Uterus (tissue), 4 donors: ENCODE measurements around the gene JAML. TPM values are rescaled to one million over a fixed set of nuclear protein-coding genes. Genes with fewer than 3 reads are reported as not detected.

Source experiments
- DNase-seq, 2 donors: peaks; one replicate each; pipeline ENCODE4 v3.0.0-alpha.2; 2019 to 2020
- H3K27ac ChIP-seq, 2 donors: fragments of 200-600 bp; sonication (generic); 1 replicate in 1 of 2; 2 replicates in 1 of 2; pipeline ENCODE4 v1.5.1; 2016 to 2018
- H3K27me3 ChIP-seq, 2 donors: fragments of 200-600 bp; sonication (generic); one replicate each; pipeline ENCODE4 v1.5.1; 2018 to 2019; ENCODE audit warnings: control low read depth in 1 of 2
- H3K36me3 ChIP-seq, 2 donors: fragments of 200-600 bp; sonication (generic); one replicate each; pipeline ENCODE4 v1.5.1; 2019; ENCODE audit warnings: control low read depth in 1 of 2
- H3K4me1 ChIP-seq, 2 donors: fragments of 200-600 bp; sonication (generic); one replicate each; pipeline ENCODE4 v1.5.1; 2018 to 2019; ENCODE audit warnings: control low read depth in 1 of 2
- H3K4me3 ChIP-seq, 2 donors: fragments of 200-600 bp; sonication (generic); 1 replicate in 1 of 2; 2 replicates in 1 of 2; pipeline ENCODE4 v1.5.1; 2018 to 2019; ENCODE audit warnings: mild to moderate bottlenecking in 1 of 2
- H3K9me3 ChIP-seq, 2 donors: fragments of 200-600 bp; sonication (generic); one replicate each; pipeline ENCODE4 v1.5.1; 2019; ENCODE audit warnings: control low read depth in 1 of 2
- POLR2A ChIP-seq, 2 donors: fragments of 450-650 bp; IDR thresholded peaks; one replicate each; pipeline ENCODE4 v1.6.1; 2016; ENCODE audit warnings: antibody characterized with exemption in 2 of 2, mild to moderate bottlenecking in 1 of 2, moderate library complexity in 1 of 2
- intact Hi-C: fragments of 100-400 bp; cut with DNase I; formaldehyde crosslinking; loops from one replicate; pipeline ENCODE4 v1.15.1; 2023; ENCODE audit warnings: low total_unique reads
- total RNA-seq, 4 donors: library from RNA; depleted of rRNA in 3 of 4; stranded (reverse); fragments of >200 nt in 3 of 4; gene quantifications; one replicate each; pipeline versions ENCODE4 v1.1.0 to v1.2.4, GENCODE V29; 2014 to 2023
- TF ChIP-seq, protein P1 (sequence below), 4 experiments: fragments of 200-600 bp in 2 of 4; fragments of 450-650 bp in 2 of 4; sonication (generic) in 2 of 4; IDR thresholded peaks; one replicate each; pipeline ENCODE4 v1.5.1; 2016 to 2019; ENCODE audit warnings: antibody characterized with exemption in 4 of 4, mild to moderate bottlenecking in 2 of 4, moderate library complexity in 1 of 4
- donor health status: DM: yes; HTN: yes; CAD: no.

JAML gene
- total RNA-seq, 4 donors from 2014 or later: 1.2 to 9.1 (median 5.6) TPM

DNA sequence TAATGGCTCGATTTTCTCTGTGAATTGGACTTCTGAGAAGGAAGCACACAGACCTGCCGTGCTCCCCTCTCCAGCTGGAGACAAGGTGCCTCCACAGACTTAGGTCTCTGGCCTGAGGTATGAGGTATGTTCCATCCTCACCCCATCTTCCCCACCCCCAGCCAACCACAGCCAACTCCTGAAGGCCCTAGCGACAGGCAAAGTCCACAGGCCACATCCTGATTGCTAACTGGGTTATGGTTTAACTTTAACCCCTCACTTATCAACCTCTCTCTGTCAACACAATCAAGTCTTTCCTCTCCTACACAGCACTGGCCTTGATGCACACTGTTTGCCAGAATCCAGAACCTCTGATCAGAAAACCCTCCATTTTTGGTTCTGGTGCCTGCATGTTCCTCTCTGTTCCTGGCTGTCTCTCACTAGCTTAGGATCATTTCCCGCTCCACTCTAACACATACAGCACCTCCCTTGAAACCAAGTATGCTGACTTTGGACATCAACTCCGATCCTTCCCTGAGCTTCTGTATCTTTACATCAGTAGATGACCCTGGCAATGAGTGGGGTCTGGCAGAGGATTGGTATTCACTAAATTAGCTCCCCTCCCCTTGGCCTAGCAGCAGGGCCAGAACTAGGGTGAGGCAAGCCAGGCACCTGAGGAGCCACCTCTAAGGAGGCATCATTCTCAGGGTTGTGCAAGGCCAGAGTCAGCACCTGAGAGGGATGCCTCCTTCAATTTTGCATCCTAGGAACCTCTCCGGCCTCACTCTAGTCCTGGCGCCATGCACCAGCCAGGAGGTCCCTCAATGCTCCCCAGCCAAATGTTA, 22.0 kb downstream of the JAML start:
- DNase-seq: no peak
- intact Hi-C loops: no loop called here
- H3K4me1 ChIP-seq: peaks cover 0 to 3% of the 10 kb centered on the region in 2 donors
- TF ChIP-seq, protein P1, sequence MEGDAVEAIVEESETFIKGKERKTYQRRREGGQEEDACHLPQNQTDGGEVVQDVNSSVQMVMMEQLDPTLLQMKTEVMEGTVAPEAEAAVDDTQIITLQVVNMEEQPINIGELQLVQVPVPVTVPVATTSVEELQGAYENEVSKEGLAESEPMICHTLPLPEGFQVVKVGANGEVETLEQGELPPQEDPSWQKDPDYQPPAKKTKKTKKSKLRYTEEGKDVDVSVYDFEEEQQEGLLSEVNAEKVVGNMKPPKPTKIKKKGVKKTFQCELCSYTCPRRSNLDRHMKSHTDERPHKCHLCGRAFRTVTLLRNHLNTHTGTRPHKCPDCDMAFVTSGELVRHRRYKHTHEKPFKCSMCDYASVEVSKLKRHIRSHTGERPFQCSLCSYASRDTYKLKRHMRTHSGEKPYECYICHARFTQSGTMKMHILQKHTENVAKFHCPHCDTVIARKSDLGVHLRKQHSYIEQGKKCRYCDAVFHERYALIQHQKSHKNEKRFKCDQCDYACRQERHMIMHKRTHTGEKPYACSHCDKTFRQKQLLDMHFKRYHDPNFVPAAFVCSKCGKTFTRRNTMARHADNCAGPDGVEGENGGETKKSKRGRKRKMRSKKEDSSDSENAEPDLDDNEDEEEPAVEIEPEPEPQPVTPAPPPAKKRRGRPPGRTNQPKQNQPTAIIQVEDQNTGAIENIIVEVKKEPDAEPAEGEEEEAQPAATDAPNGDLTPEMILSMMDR (IDR thresholded peaks at IDR 0.05): no peak
- no peak for TF ChIP-seq POLR2A (IDR thresholded peaks at IDR 0.05)
- H3K9me3 ChIP-seq: no peaks in the 10 kb centered on the region
- H3K4me3 ChIP-seq: no peak overlapping the region
- H3K27ac ChIP-seq: no peak overlapping the region
- no peaks in the 10 kb centered on the region for H3K36me3 ChIP-seq
- H3K27me3 ChIP-seq: no peaks in the 10 kb centered on the region

- TF ChIP-seq POLR2A (IDR thresholded peaks at IDR 0.05): no peak
- TF ChIP-seq, protein P1 (IDR thresholded peaks at IDR 0.05): no peak
- Histone ChIP-seq H3K9me3 (no peaks in the 10 kb centered on the region), H3K27me3 (no peaks in the 10 kb centered on the region), H3K27ac (no peak overlapping the region), H3K4me1 (peaks cover 0 to 3% of the 10 kb centered on the region in 2 donors), H3K4me3 (no peak overlapping the region), H3K36me3 (no peaks in the 10 kb centered on the region)
- intact Hi-C loops: no loop called here
- DNase-seq: no peak
Measured at GRCh38 chr11:118201966-118202365, 22.8 kb downstream of the JAML start.

- H3K27me3 ChIP-seq: no peaks in the 10 kb centered on the region
- DNase-seq: no peak
- no peaks in the 10 kb centered on the region for H3K36me3 ChIP-seq
- no peaks in the 10 kb centered on the region for H3K9me3 ChIP-seq
- peaks cover 0 to 3% of the 10 kb centered on the region in 2 donors for H3K4me1 ChIP-seq
- H3K4me3 ChIP-seq: no peak overlapping the region
- intact Hi-C loops: no loop called here
- no peak overlapping the region for H3K27ac ChIP-seq
- TF ChIP-seq, protein P1 (IDR thresholded peaks at IDR 0.05): no peak
- TF ChIP-seq POLR2A (IDR thresholded peaks at IDR 0.05): no peak
Measured at GRCh38 chr11:118200901-118201680, 23.7 kb downstream of the JAML start.

DNA sequence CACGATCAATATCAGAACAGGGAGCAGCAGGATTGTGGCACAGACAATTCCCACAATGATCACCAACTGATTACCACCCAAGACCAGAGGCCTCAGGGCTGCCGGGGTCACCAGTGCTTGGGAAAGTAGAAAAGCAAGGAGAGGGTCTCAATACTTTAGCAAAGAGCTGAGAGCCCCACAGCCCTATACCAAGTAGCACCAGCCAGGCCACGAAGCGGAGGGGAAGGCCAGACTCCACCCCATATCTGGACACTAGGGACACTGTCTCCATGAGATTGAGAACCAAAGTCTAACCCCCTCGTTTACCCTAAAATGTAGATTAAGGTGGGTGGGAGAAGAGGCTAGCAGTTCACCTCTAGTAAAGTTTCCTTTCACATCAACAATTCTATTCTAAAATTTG, 24.3 kb downstream of the JAML start:
- no peak for DNase-seq
- no peaks in the 10 kb centered on the region for H3K9me3 ChIP-seq
- no peak overlapping the region for H3K27ac ChIP-seq
- no peaks in the 10 kb centered on the region for H3K27me3 ChIP-seq
- no peaks in the 10 kb centered on the region for H3K36me3 ChIP-seq
- TF ChIP-seq POLR2A (IDR thresholded peaks at IDR 0.05): no peak
- TF ChIP-seq, protein P1 (IDR thresholded peaks at IDR 0.05): no peak
- intact Hi-C loops: no loop called here
- H3K4me1 ChIP-seq: peaks cover 0 to 3% of the 10 kb centered on the region in 2 donors
- no peak overlapping the region for H3K4me3 ChIP-seq

DNA sequence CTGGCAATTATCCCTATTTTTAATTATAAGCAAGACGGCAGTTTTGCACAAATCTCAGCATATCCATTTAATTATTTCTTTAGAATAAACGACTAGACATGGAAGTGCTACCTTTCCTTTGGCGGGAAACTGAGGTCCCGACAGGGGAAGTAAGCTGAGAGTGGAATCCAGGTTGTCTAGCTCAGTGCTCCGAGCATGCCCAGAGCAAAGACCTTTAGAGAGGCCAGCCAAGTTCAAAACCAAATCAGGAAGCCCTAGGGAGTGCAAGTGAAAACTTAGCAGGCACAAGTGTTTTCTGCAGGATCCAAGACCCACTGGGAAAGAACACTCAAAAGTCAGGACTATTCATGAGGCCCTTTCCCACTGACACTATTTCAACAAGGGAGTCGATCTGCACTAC, 25.7 kb downstream of the JAML start:
- peaks cover 0 to 3% of the 10 kb centered on the region in 2 donors for H3K4me1 ChIP-seq
- no peak for TF ChIP-seq POLR2A (IDR thresholded peaks at IDR 0.05)
- TF ChIP-seq, protein P1 (IDR thresholded peaks at IDR 0.05): no peak
- H3K27me3 ChIP-seq: no peaks in the 10 kb centered on the region
- H3K9me3 ChIP-seq: no peaks in the 10 kb centered on the region
- no peaks in the 10 kb centered on the region for H3K36me3 ChIP-seq
- intact Hi-C loops: no loop called here
- no peak overlapping the region for H3K4me3 ChIP-seq
- DNase-seq: no peak
- H3K27ac ChIP-seq: peak overlapping the region; percentile 63 to 67
